Gastroesophageal sphincter (tissue), 3 donors: Measurements from ENCODE around the gene MYZAP.

Experiments used
- CTCF ChIP-seq, 4 experiments: fragments of 200-600 bp in 2 of 4; fragments of 450-650 bp in 2 of 4; sonication (generic) in 1 of 4; IDR thresholded peaks; one replicate each; pipeline ENCODE4 v1.5.1; 2017 to 2019; ENCODE audit warnings: antibody characterized with exemption in 4 of 4, mild to moderate bottlenecking in 2 of 4, moderate library complexity in 2 of 4
- POLR2A ChIP-seq, 2 donors: fragments of 450-650 bp; IDR thresholded peaks; one replicate each; pipeline ENCODE4 v1.6.1; 2017; ENCODE audit warnings: antibody characterized with exemption in 2 of 2, mild to moderate bottlenecking in 2 of 2, moderate library complexity in 1 of 2
- POLR2AphosphoS5 ChIP-seq: sonication (generic); formaldehyde crosslinking; IDR thresholded peaks from one replicate; pipeline ENCODE4 v1.6.1; 2017; ENCODE audit warnings: antibody characterized with exemption

DNA sequence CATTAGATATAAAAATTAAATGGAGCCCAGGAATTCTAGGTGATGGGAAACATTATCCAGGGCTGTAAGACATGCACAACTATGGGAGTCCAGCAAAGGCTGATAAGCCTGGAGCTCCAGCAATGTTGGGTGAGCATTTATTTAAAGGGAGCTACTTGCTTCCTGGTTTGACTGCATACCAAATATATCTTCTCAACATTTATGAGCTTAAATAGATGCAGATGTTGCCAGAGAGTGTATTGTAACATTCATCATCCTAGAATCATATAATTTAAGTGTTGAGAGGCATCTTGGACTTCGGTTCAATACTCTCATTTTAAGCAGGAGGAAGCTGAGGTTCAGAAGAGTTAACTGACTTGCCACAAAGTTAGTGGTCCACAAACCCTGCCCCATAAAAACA is 102.6 kb downstream of the MYZAP start:
- TF ChIP-seq CTCF (IDR thresholded peaks at IDR 0.05) (no peak), POLR2AphosphoS5 (no peak), POLR2A (IDR thresholded peaks at IDR 0.05) (no peak)
